Mesenchymal stem cell (in vitro differentiated cells and primary cell): Measurements from ENCODE around the gene GLIPR1.
"Not testable (repeated sequence)": the region's sequence is repeated elsewhere in the genome, so short reads cannot be mapped to it uniquely, and the experiment has no call there.

Experiments used
- DNase-seq: peaks from one replicate; pipeline ENCODE4 v3.0.0-alpha.2; 2013
- H2AFZ ChIP-seq: one replicate; pipeline ENCODE4 v1.6.1; 2013; ENCODE audit warnings: low read depth, mild to moderate bottlenecking, control low read depth, inconsistent platforms, low read length, moderate library complexity
- H2AK5ac ChIP-seq: 2 replicates; pipeline ENCODE4 v1.6.1; 2013; ENCODE audit warnings: low read length, moderate library complexity, mild to moderate bottlenecking, inconsistent platforms; ENCODE audit not compliant: severe bottlenecking
- H2BK120ac ChIP-seq: one replicate; pipeline ENCODE4 v1.6.1; 2013; ENCODE audit warnings: low read depth, mild to moderate bottlenecking, inconsistent platforms, low read length, moderate library complexity
- H2BK12ac ChIP-seq, 2 experiments: one replicate each; pipeline ENCODE4 v1.6.1; 2013; ENCODE audit warnings: inconsistent platforms in 2 of 2, low read length in 2 of 2, mild to moderate bottlenecking in 2 of 2, moderate library complexity in 2 of 2, control low read depth in 1 of 2
- H2BK15ac ChIP-seq: one replicate; pipeline ENCODE4 v1.6.1; 2013; ENCODE audit warnings: mild to moderate bottlenecking, low read depth, inconsistent platforms; ENCODE audit not compliant: poor library complexity, severe bottlenecking
- H2BK5ac ChIP-seq: 2 replicates; pipeline ENCODE4 v1.6.1; 2013; ENCODE audit warnings: low read depth, mild to moderate bottlenecking, low read length, control low read depth, inconsistent platforms; ENCODE audit not compliant: poor library complexity, severe bottlenecking
- H3K14ac ChIP-seq, 2 experiments: one replicate each; pipeline ENCODE4 v1.6.1; 2013; ENCODE audit warnings: inconsistent platforms in 2 of 2, low read length in 2 of 2, control low read depth in 1 of 2, mild to moderate bottlenecking in 1 of 2, moderate library complexity in 1 of 2
- H3K18ac ChIP-seq, 2 experiments: one replicate each; pipeline ENCODE4 v1.6.1; 2013; ENCODE audit warnings: inconsistent platforms in 2 of 2, low read length in 2 of 2, control low read depth in 1 of 2, low read depth in 1 of 2, mild to moderate bottlenecking in 1 of 2
- H3K23ac ChIP-seq, 2 experiments: one replicate each; pipeline ENCODE4 v1.6.1; 2013; ENCODE audit warnings: inconsistent platforms in 2 of 2, low read length in 2 of 2, mild to moderate bottlenecking in 2 of 2, moderate library complexity in 2 of 2, control low read depth in 1 of 2
- H3K27ac ChIP-seq: 2 replicates; pipeline ENCODE4 v1.5.1; 2013; ENCODE audit warnings: mild to moderate bottlenecking, moderate library complexity, low read length, control low read depth, inconsistent platforms; ENCODE audit not compliant: poor library complexity, severe bottlenecking
- H3K27me3 ChIP-seq, 2 experiments: 2 replicates each; pipeline versions ENCODE4 v1.6.1 to v1.7.0; 2013; ENCODE audit warnings: low read length in 2 of 2, mild to moderate bottlenecking in 2 of 2, moderate library complexity in 2 of 2, control low read depth in 1 of 2, inconsistent platforms in 1 of 2; ENCODE audit not compliant: control insufficient read depth in 1 of 2, insufficient read depth in 1 of 2
- H3K36me3 ChIP-seq, 2 experiments: 2 replicates each; pipeline versions ENCODE4 v1.6.1 to v1.7.0; 2013; ENCODE audit warnings: low read length in 2 of 2, control low read depth in 1 of 2, inconsistent platforms in 1 of 2, low read depth in 1 of 2, mild to moderate bottlenecking in 1 of 2; ENCODE audit not compliant: insufficient read depth in 2 of 2, control insufficient read depth in 1 of 2
- H3K4ac ChIP-seq, 2 experiments: one replicate each; pipeline ENCODE4 v1.6.1; 2013; ENCODE audit warnings: inconsistent platforms in 2 of 2, low read length in 2 of 2, mild to moderate bottlenecking in 2 of 2, moderate library complexity in 2 of 2, control low read depth in 1 of 2, low read depth in 1 of 2
- H3K4me1 ChIP-seq: 2 replicates; pipeline ENCODE4 v1.6.1; 2013; ENCODE audit warnings: low read depth, low read length, control low read depth; ENCODE audit not compliant: control insufficient read depth, insufficient read depth
- H3K4me2 ChIP-seq: 2 replicates; pipeline ENCODE4 v1.6.1; 2013; ENCODE audit warnings: low read length, mild to moderate bottlenecking, inconsistent platforms; ENCODE audit not compliant: poor library complexity, severe bottlenecking
- H3K4me3 ChIP-seq, 2 experiments: 2 replicates each; pipeline versions ENCODE4 v1.5.1 to v1.7.0; 2013; ENCODE audit warnings: low read length in 2 of 2, mild to moderate bottlenecking in 2 of 2, control low read depth in 1 of 2, low read depth in 1 of 2; ENCODE audit not compliant: insufficient read depth in 1 of 2
- H3K79me1 ChIP-seq: replicated peaks from 2 replicates; pipeline ENCODE4 v1.6.1; 2013; ENCODE audit warnings: mild to moderate bottlenecking, control low read depth, low read length, inconsistent platforms; ENCODE audit not compliant: poor library complexity, severe bottlenecking
- H3K9ac ChIP-seq: 2 replicates; pipeline ENCODE4 v1.7.0; 2013; ENCODE audit warnings: mild to moderate bottlenecking, low read length, moderate library complexity
- H3K9me3 ChIP-seq: 2 replicates; pipeline ENCODE4 v1.7.0; 2013; ENCODE audit warnings: mild to moderate bottlenecking, low read length; ENCODE audit not compliant: control insufficient read depth
- H4K8ac ChIP-seq: one replicate; pipeline ENCODE4 v1.6.1; 2013; ENCODE audit warnings: inconsistent platforms, mild to moderate bottlenecking, low read length, moderate library complexity
- H4K91ac ChIP-seq: one replicate; pipeline ENCODE4 v1.6.1; 2013; ENCODE audit warnings: mild to moderate bottlenecking, low read length, inconsistent platforms
- WGBS: methylation state at CpG from one replicate; pipeline ENCODE4 v1.1.7; 2013; ENCODE audit warnings: mixed read lengths; 5-methylcytosine and 5-hydroxymethylcytosine counted together

Gene GLIPR1

DNA sequence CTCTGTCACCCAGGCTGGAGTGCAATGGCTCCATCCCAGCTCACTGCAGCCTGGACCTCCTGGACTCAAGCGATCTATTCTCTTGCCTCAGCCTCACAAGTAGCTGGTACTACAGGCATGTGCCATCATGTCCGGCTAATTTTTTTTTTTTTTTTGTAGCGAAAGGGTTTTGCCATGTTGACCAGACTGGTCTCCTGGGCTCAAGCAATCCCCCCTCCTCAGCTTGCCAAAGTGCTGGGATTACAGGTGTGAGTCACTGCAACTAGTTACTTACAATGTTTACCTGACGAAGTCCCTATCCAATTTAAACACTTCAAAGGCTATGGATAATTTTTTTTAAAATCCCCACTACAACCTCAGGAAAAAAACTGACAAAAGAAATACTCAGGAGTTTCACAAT, 29.1 kb downstream of the GLIPR1 start:
- Histone ChIP-seq H2BK12ac (no peak overlapping the region), H3K27ac (no peak overlapping the region), H3K14ac (no peak overlapping the region), H3K4me3 (peak overlapping the region in 1 of 2 experiments; percentile 97), H3K4me2 (peak overlapping the region; percentile 55), H3K4ac (no peak overlapping the region), H2AK5ac (no peak overlapping the region), H3K4me1 (peaks cover 2% of the 10 kb centered on the region), H3K9ac (peak overlapping the region; percentile 98), H4K91ac (no peak overlapping the region), H3K36me3 (peaks cover 0 to 22% of the 10 kb centered on the region in 2 experiments), H2BK120ac (no peak overlapping the region), H3K9me3 (no peaks in the 10 kb centered on the region), H3K27me3 (no peaks in the 10 kb centered on the region), H4K8ac (no peak overlapping the region), H2BK5ac (no peak overlapping the region), H2AFZ (no peak overlapping the region), H2BK15ac (no peak overlapping the region), H3K79me1 (no peaks in the 10 kb centered on the region), H3K23ac (no peak overlapping the region), H3K18ac (no peak overlapping the region)
- DNase-seq = no peak
- 68% methylated on average over 4 of the region's 4 CpGs for WGBS

DNA sequence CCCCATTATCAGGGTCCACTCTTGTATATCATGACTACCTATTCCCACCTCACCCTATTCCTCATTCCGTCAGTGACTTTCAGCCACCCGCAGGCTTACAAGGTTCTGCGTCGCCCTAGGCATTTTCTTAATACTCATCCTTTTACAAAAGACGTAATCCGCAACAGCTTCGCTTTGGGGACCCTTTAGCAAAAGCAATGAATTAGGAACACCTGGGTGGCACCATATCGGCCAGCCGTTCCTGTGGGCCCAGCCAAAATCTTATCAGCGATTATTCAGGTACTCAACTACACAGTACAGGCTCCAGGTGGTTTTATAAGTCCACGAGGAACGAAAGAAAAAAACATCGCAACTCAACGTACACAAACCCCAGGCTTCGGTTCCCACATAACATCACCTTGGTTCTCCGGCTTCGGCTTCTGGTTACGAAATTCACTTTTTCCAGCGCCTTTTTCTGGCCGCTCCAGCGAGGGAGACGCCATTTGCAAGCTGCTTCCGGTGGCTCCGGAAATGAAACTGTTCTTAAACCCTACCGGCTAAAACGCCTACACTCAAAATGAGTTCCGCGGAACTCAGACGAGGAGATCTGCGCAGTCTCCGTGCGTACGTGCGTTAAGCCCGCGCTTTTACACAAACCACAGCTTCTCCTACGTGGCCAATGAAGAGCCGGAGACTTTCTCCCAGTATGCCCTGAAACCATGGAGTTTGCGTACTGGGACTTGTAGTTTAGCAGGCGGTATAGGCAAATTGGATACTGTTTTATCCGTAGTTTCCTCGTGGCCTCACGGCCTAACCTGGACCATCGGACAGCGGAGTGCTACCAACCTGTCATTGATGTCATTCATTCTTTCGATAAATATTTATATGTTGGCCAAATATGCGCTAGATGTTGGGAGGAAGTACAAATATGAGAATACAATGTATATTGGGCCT, 30.8 kb downstream of the GLIPR1 start, which contains the start of gene KRR1:
TSS of gene KRR1 (minus strand) at position 494 of the 933 bp plus-strand sequence. CDS start at position 482, 12 bp downstream.
- H3K79me1 ChIP-seq = no peaks in the 10 kb centered on the region
- H3K27me3 ChIP-seq = no peaks in the 10 kb centered on the region
- peak within 1 kb of the TSS; percentile 56 for H3K27ac ChIP-seq
- H2BK120ac ChIP-seq = no peak within 1 kb of the TSS
- peak within 1 kb of the TSS; percentile 98 for H3K9ac ChIP-seq
- no peaks in the 10 kb centered on the region for H3K9me3 ChIP-seq
- peak; percentile 98 for DNase-seq
- H3K14ac ChIP-seq = peak within 1 kb of the TSS in 1 of 2 experiments; percentile 30
- H3K4me1 ChIP-seq = peaks cover 2% of the 10 kb centered on the region
- H3K4me3 ChIP-seq = peak within 1 kb of the TSS; percentile 70 to 97
- H2AFZ ChIP-seq = peak within 1 kb of the TSS; percentile 57
- H2BK12ac ChIP-seq = no peak within 1 kb of the TSS
- H3K36me3 ChIP-seq = peaks cover 0 to 5% of the 10 kb centered on the region in 2 experiments
- H4K91ac ChIP-seq = peak within 1 kb of the TSS; percentile 46
- H3K23ac ChIP-seq = no peak within 1 kb of the TSS
- WGBS = 6% methylated on average over 47 of the region's 47 CpGs
- H3K4me2 ChIP-seq = peak within 1 kb of the TSS; percentile 70
- H2BK5ac ChIP-seq = no peak within 1 kb of the TSS
- no peak within 1 kb of the TSS for H2BK15ac ChIP-seq
- H4K8ac ChIP-seq = peak within 1 kb of the TSS; percentile 89
- no peak within 1 kb of the TSS for H3K18ac ChIP-seq
- peak within 1 kb of the TSS; percentile 50 for H2AK5ac ChIP-seq
- H3K4ac ChIP-seq = peak within 1 kb of the TSS; percentile 39 to 78

DNA sequence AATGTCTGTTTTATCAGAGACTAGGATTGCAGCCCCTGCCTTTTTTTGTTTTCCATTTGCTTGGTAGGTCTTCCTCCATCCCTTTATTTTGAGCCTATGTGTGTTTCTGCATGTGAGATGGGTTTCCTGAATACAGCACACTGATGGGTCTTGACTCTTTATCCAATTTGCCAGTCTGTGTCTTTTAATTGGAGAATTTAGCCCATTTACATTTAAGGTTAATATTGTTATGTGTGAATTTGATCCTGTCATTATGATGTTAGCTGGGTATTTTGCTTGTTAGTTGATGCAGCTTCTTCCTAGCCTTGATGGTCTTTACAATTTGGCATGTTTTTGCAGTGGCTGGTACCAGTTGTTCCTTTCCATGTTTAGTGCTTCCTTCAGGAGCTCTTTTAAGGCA, 40.7 kb downstream of the GLIPR1 start:
- not testable (repeated sequence) for H3K79me1 ChIP-seq, H2BK12ac ChIP-seq, H3K14ac ChIP-seq, H3K4me1 ChIP-seq, H2BK15ac ChIP-seq, H3K23ac ChIP-seq, H3K18ac ChIP-seq, H3K4me3 ChIP-seq, H3K27me3 ChIP-seq, H3K9me3 ChIP-seq, H4K8ac ChIP-seq, H3K27ac ChIP-seq, H3K9ac ChIP-seq, H2AFZ ChIP-seq, H2BK5ac ChIP-seq, H4K91ac ChIP-seq, DNase-seq, H3K4me2 ChIP-seq, H3K4ac ChIP-seq, H2AK5ac ChIP-seq, H2BK120ac ChIP-seq, H3K36me3 ChIP-seq

DNA sequence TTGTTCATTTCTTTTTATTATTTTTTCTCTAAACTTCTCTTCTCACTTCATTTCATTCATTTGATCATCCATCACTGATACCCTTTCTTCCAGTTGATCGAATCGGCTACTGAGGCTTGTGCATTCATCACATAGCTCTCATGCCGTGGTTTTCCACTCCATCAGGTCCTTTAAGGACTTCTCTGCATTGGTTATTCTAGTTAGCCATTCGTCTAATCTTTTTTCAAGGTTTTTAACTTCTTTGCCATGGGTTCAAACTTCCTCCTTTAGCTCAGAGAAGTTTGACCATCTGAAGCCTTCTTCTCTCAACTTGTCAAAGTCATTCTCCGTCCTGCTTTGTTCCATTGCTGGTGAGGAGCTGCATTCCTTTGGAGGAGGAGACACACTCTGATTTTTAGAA, 41.6 kb downstream of the GLIPR1 start:
- not testable (repeated sequence) for DNase-seq, H3K14ac ChIP-seq, H2AFZ ChIP-seq, H3K9me3 ChIP-seq, H2BK15ac ChIP-seq, H3K23ac ChIP-seq, H2BK12ac ChIP-seq, H3K4me1 ChIP-seq, H4K91ac ChIP-seq, H3K9ac ChIP-seq, H2BK5ac ChIP-seq, H3K36me3 ChIP-seq, H2AK5ac ChIP-seq, H3K27me3 ChIP-seq, H3K18ac ChIP-seq, H3K79me1 ChIP-seq, H3K4ac ChIP-seq, H3K4me2 ChIP-seq, H2BK120ac ChIP-seq, H3K4me3 ChIP-seq, H4K8ac ChIP-seq
- H3K27ac ChIP-seq = peak overlapping the region; percentile 5
- WGBS = 96% methylated on average over 4 of the region's 5 CpGs
